ENCODE results near the gene PRKCA.

GRCh38 chr17:66365903-66366302 is 63.5 kb downstream of the PRKCA start:
- TF ChIP-seq CTCF (IDR thresholded peaks at IDR 0.05) (no peak), POLR2A (IDR thresholded peaks at IDR 0.05) (no peak), POLR2AphosphoS5 (IDR thresholded peaks at IDR 0.05) (no peak), EP300 (IDR thresholded peaks at IDR 0.05) (no peak)

All from suprapubic skin (tissue), 4 donors.